OCI-LY3 (cell line): ENCODE measurements around the gene KLHDC9.

ENCODE experiments used
- H2AFZ ChIP-seq: fragments of 200-600, 300-600 bp; shearing (Covaris generic); 2 replicates; pipeline ENCODE4 v1.6.0; 2014; ENCODE audit warnings: antibody characterized with exemption, low read depth, low read length
- H3K27ac ChIP-seq: fragments of 200-600, 300-600 bp; sonication (generic); 2 replicates; pipeline ENCODE4 v1.5.1; 2014; ENCODE audit warnings: mild to moderate bottlenecking, low read length, moderate library complexity, mixed read lengths
- H3K27me3 ChIP-seq: fragments of 200-600, 300-600 bp; sonication (generic); 2 replicates; pipeline ENCODE4 v1.6.1; 2014; ENCODE audit warnings: low read depth, low read length, mixed read lengths
- H3K36me3 ChIP-seq: fragments of 200-600, 300-600 bp; sonication (generic); replicated peaks from 2 replicates; pipeline ENCODE3; 2014; ENCODE audit warnings: low read depth, low read length, mixed read lengths
- H3K4me1 ChIP-seq: fragments of 300-600, 200-600 bp; sonication (generic); 2 replicates; pipeline ENCODE4 v1.6.1; 2014; ENCODE audit warnings: low read length, mixed read lengths
- H3K4me2 ChIP-seq: fragments of 200-600, 300-600 bp; sonication (generic); 2 replicates; pipeline ENCODE4 v1.6.1; 2014; ENCODE audit warnings: low read length, mixed read lengths
- H3K4me3 ChIP-seq: fragments of 300-600, 200-600 bp; sonication (generic); 2 replicates; pipeline ENCODE4 v1.5.1; 2014; ENCODE audit warnings: antibody characterized with exemption, mild to moderate bottlenecking, low read length, moderate library complexity
- H3K79me2 ChIP-seq: fragments of 300-600, 200-600 bp; shearing (Covaris generic); 2 replicates; pipeline ENCODE4 v1.6.1; 2014; ENCODE audit warnings: mild to moderate bottlenecking, low read length, mixed read lengths
- H3K9ac ChIP-seq: fragments of 300-600, 200-600 bp; shearing (Covaris generic); 2 replicates; pipeline ENCODE4 v1.6.0; 2014; ENCODE audit warnings: mild to moderate bottlenecking, low read length, moderate library complexity
- H3K9me3 ChIP-seq: fragments of 200-600, 300-600 bp; shearing (Covaris generic); 2 replicates; pipeline ENCODE4 v1.6.1; 2014; ENCODE audit warnings: low read length, mixed read lengths; ENCODE audit not compliant: insufficient read depth
- H4K20me1 ChIP-seq: fragments of 200-600, 300-600 bp; sonication (generic); 2 replicates; pipeline ENCODE4 v1.6.1; 2016; ENCODE audit warnings: low read length, mixed read lengths; ENCODE audit not compliant: insufficient read depth
- EZH2phosphoT487 ChIP-seq: fragments of 200-600 bp; shearing (Covaris generic); IDR thresholded peaks from 2 replicates; pipeline ENCODE4 v1.6.1; 2018; ENCODE audit warnings: antibody characterized with exemption, mixed run types, low read depth
- TF ChIP-seq, protein P1 (sequence below): fragments of 200-600, 300-600 bp; sonication (generic); IDR thresholded peaks from 2 replicates; pipeline ENCODE4 v1.5.1; 2014; ENCODE audit warnings: antibody characterized with exemption, low read length, low read depth

Gene KLHDC9

DNA sequence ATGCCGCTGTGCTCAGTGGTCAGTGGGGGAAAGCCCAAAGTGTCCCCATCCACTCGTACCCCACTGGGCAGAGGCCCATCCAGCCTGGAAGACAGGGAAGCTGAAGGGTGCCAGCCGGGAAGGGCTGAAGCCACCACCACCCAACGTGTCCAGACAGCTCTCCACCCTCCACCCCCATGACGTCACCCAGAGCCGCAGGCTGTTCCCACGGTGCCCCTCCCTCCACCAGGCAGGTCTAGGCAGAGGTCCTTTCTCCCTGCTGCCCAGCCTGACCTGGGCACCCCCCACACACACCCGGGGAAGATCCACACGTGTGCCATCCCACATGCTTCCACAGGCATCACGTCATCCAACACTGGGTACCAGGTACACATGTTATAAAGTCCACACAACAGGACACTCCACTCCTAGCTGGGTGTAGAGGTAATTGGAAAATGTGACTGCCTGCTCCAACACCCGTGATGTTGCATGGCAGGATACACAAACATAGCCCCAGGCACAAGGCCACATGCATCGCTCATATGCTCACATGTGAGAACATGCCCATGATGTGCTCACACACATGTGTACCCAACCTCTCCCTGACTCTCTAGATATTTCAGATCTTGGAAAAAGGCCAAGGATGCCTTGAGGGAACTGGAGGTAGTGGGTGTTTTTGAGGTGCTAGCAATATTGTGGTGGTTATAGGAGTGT, 23.3 kb upstream of the KLHDC9 start:
- Histone ChIP-seq H3K4me1 (peaks cover 22% of the 10 kb centered on the region), H2AFZ (no peak overlapping the region), H3K4me3 (no peak overlapping the region)

DNA sequence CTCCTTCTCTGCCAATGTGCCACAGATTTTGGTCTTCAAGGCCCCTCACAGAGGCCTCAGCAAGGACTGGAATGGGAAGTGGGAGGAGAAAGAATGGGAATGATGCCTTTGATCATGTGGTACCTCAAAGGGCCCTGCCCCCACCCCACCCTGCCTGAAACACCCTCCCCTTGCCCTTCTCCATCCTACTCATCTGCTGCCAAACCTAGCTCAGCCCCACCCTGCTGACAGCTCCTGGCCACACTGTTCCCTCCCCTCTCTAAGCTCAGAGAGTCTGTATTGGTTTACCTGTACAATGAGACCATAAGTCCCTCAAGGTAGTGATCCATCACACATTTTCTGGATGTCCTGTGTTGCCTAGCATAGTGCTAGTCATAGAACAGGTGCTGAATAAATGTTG, 21.8 kb upstream of the KLHDC9 start:
- Histone ChIP-seq H3K4me1 (peaks cover 6% of the 10 kb centered on the region; the same call in 1 of the 2 replicates), H3K4me2 (no peak overlapping the region), H3K4me3 (no peak overlapping the region)

More for the DNA sequence above, 23.3 kb upstream of the KLHDC9 start:
- no peaks in the 10 kb centered on the region for H4K20me1 ChIP-seq
- no peaks in the 10 kb centered on the region for H3K36me3 ChIP-seq
- H3K27me3 ChIP-seq, result no peaks in the 10 kb centered on the region
- H3K9me3 ChIP-seq, result no peaks in the 10 kb centered on the region
- TF ChIP-seq, protein P1, sequence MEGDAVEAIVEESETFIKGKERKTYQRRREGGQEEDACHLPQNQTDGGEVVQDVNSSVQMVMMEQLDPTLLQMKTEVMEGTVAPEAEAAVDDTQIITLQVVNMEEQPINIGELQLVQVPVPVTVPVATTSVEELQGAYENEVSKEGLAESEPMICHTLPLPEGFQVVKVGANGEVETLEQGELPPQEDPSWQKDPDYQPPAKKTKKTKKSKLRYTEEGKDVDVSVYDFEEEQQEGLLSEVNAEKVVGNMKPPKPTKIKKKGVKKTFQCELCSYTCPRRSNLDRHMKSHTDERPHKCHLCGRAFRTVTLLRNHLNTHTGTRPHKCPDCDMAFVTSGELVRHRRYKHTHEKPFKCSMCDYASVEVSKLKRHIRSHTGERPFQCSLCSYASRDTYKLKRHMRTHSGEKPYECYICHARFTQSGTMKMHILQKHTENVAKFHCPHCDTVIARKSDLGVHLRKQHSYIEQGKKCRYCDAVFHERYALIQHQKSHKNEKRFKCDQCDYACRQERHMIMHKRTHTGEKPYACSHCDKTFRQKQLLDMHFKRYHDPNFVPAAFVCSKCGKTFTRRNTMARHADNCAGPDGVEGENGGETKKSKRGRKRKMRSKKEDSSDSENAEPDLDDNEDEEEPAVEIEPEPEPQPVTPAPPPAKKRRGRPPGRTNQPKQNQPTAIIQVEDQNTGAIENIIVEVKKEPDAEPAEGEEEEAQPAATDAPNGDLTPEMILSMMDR, result no peak
- no peak for TF ChIP-seq EZH2phosphoT487
- H3K27ac ChIP-seq, result no peak overlapping the region
- H3K9ac ChIP-seq, result no peak overlapping the region
- H3K79me2 ChIP-seq, result no peaks in the 10 kb centered on the region
- H3K4me2 ChIP-seq, result no peak overlapping the region

DNA sequence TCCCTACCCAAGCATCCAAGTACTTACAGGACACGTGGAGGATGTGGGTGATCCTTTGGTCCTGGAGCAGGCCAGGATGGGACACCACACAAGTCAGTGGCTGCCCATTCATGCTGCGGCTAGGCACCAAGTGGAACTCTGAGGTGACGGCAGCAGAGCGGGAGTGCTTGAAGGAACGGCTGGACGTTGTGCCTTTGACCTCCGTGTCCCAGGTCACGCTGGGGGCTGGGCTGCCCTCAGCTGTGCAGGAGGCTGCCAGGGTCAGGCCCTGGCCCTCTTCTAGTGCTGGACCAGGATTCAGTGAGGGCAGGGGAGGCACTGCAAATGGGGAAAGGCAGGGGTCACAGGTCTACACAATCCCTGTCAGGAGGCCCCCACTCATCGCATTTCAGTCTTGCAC, 20.7 kb upstream of the KLHDC9 start:
- Histone ChIP-seq H3K4me1 (no peaks in the 10 kb centered on the region), H3K27me3 (no peaks in the 10 kb centered on the region)
- TF ChIP-seq EZH2phosphoT487, result no peak
- TF ChIP-seq, protein P1, result no peak

More for the DNA sequence above, 21.8 kb upstream of the KLHDC9 start:
- no peak overlapping the region for H3K27ac ChIP-seq
- TF ChIP-seq, protein P1, result no peak
- no peak for TF ChIP-seq EZH2phosphoT487
- H3K27me3 ChIP-seq, result no peaks in the 10 kb centered on the region
- H3K79me2 ChIP-seq, result no peaks in the 10 kb centered on the region
- H3K9ac ChIP-seq, result no peak overlapping the region
- no peaks in the 10 kb centered on the region for H3K36me3 ChIP-seq
- H3K9me3 ChIP-seq, result no peaks in the 10 kb centered on the region
- H2AFZ ChIP-seq, result no peak overlapping the region
- no peaks in the 10 kb centered on the region for H4K20me1 ChIP-seq

DNA sequence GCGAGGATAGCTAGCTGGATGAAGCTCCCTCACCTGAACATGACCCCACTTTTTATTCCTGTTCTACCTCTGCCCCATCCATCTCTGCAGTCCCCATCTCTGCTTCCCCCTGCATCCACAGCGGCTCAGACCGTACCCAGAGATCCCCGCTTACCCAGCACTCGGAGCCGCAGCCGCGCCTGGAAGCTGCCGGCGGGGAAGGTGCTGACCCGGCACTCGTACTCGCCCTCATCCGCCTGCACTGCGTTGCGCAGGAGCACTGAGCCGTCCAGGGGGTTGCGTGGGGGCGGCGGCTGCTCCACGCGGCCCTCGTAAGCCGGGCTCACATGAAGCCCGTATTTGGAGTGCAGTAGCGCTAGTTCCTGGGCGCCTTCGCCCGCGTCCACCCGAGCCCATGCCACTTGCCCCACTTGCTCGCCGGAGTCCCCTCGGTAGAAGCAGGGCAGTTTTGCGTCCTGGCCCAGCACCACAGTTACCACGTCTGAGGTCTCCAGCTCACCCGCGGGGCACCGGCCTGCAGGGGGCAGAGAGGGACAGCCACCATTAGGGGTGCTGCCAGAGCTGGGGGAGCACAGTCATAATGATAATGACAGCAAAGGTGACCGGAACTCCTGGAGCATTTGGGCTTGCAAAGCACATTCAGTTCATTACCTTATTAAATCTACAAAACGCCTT, 18.6 kb upstream of the KLHDC9 start:
- no peak for TF ChIP-seq EZH2phosphoT487
- TF ChIP-seq, protein P1, result no peak; the same call in 1 of the 2 replicates
- Histone ChIP-seq H3K9ac (no peak overlapping the region), H3K79me2 (no peaks in the 10 kb centered on the region), H2AFZ (no peak overlapping the region), H3K27ac (no peak overlapping the region), H3K4me2 (no peak overlapping the region), H3K4me3 (no peak overlapping the region), H3K4me1 (no peaks in the 10 kb centered on the region), H4K20me1 (no peaks in the 10 kb centered on the region), H3K36me3 (no peaks in the 10 kb centered on the region), H3K27me3 (no peaks in the 10 kb centered on the region), H3K9me3 (no peaks in the 10 kb centered on the region)

More for the DNA sequence above, 20.7 kb upstream of the KLHDC9 start:
- no peak overlapping the region for H3K27ac ChIP-seq
- H3K4me2 ChIP-seq, result no peak overlapping the region
- no peaks in the 10 kb centered on the region for H4K20me1 ChIP-seq
- no peaks in the 10 kb centered on the region for H3K36me3 ChIP-seq
- no peak overlapping the region for H2AFZ ChIP-seq
- H3K4me3 ChIP-seq, result no peak overlapping the region
- no peaks in the 10 kb centered on the region for H3K9me3 ChIP-seq
- H3K79me2 ChIP-seq, result no peaks in the 10 kb centered on the region
- H3K9ac ChIP-seq, result no peak overlapping the region
